GM23338 (cell line): Measurements from ENCODE around the gene NIPAL1.

ENCODE experiments used
- CREB1 ChIP-seq: fragments of 250-450 bp; sonication (Bioruptor Pico); IDR thresholded peaks from 2 replicates; pipeline ENCODE4 v1.5.0; 2020; ENCODE audit warnings: low read depth, mild to moderate bottlenecking, moderate library complexity
- CTCF ChIP-seq, 2 experiments: fragments of 200-600 bp in 1 of 2; sonication (generic) in 1 of 2; conservative IDR thresholded peaks; 2 replicates each; pipeline versions ENCODE4 v1.5.1 to v1.6.1; 2016 to 2017; ENCODE audit warnings: antibody characterized with exemption in 2 of 2, low read depth in 2 of 2, mild to moderate bottlenecking in 2 of 2, moderate library complexity in 1 of 2
- EZH2 ChIP-seq: fragments of 200-600 bp; sonication (generic); IDR thresholded peaks from one replicate; pipeline ENCODE4 v1.8.0; 2017; ENCODE audit warnings: antibody characterized with exemption, mild to moderate bottlenecking, low read depth; ENCODE audit not compliant: unreplicated experiment
- EZH2phosphoT487 ChIP-seq: fragments of 200-600 bp; sonication (generic); IDR thresholded peaks from one replicate; pipeline ENCODE4 v1.8.1; 2018; ENCODE audit warnings: antibody characterized with exemption; ENCODE audit not compliant: unreplicated experiment
- JUNB ChIP-seq: IDR thresholded peaks from one replicate; pipeline ENCODE4 v1.6.1; 2016; ENCODE audit warnings: antibody characterized with exemption; ENCODE audit not compliant: unreplicated experiment
- NANOG ChIP-seq: IDR thresholded peaks from 2 replicates; pipeline ENCODE4 v1.6.1; 2016; ENCODE audit warnings: antibody characterized with exemption, borderline replicate concordance
- REST ChIP-seq: IDR thresholded peaks from one replicate; pipeline ENCODE4 v1.6.1; 2018; ENCODE audit warnings: antibody characterized with exemption; ENCODE audit not compliant: unreplicated experiment
- ZNF114 ChIP-seq: fragments of 250-450 bp; sonication (Bioruptor Pico); IDR thresholded peaks from 2 replicates; pipeline ENCODE4 v1.5.0; 2020; ENCODE audit warnings: mild to moderate bottlenecking, moderate library complexity
- ZNF331 ChIP-seq: fragments of 250-450 bp; sonication (Bioruptor Pico); IDR thresholded peaks from 2 replicates; pipeline ENCODE4 v1.5.0; 2020; ENCODE audit warnings: low read depth, mild to moderate bottlenecking, moderate library complexity

- no peak for TF ChIP-seq REST
- TF ChIP-seq CTCF (conservative IDR thresholded peaks at IDR 0.05; ENCODE audit: low read depth in 2 of 2) = no peak
- no peak for TF ChIP-seq ZNF331
- no peak for TF ChIP-seq EZH2phosphoT487
- TF ChIP-seq ZNF114 (CRISPR knock-in tag) = no peak
- no peak for TF ChIP-seq CREB1 (CRISPR knock-in tag)
- no peak for TF ChIP-seq NANOG
- no peak for TF ChIP-seq JUNB
- no peak for TF ChIP-seq EZH2
Observed at GRCh38 chr4:48021100-48021499, 4.5 kb downstream of the NIPAL1 start.
